ENCODE results near the gene CDH22. TPM values are rescaled to one million over a fixed set of nuclear protein-coding genes. Genes with fewer than 3 reads are reported as not detected.
A peak's percentile ranks its signal among the peaks of the same experiment; 100 is the strongest.

CDH22 gene
- total and polyA plus RNA-seq, 2 donors from 2014 or later, result 0.19 to 1.6 TPM

- intact Hi-C loops (cut with DNase I), result no loop called here
- H3K27me3 ChIP-seq (ENCODE audit: control insufficient read depth, insufficient read depth, low read length), result peaks cover 16% of the 10 kb centered on the region
- FAIRE-seq, result no peak
Observed at GRCh38 chr20:46342451-46343347, 34.4 kb upstream of the CDH22 start.

GRCh38 chr20:46342010-46342378, 33.7 kb upstream of the CDH22 start:
- Histone ChIP-seq H3K9me3 (ENCODE audit: control insufficient read depth in 2 of 3, insufficient read depth in 1 of 3, low read length in 3 of 3) (peaks cover 0 to 2% (median 0%) of the 10 kb centered on the region in 3 donors), H3K27me3 (ENCODE audit: control insufficient read depth, insufficient read depth, low read length) (peaks cover 16% of the 10 kb centered on the region), H3K36me3 (ENCODE audit: control insufficient read depth in 2 of 3, insufficient read depth in 3 of 3, low read length in 3 of 3) (no peaks in the 10 kb centered on the region), H3K4me3 (ENCODE audit: low read length in 3 of 3) (no peak overlapping the region), H3K9ac (ENCODE audit: low read length in 3 of 3) (no peak overlapping the region), H3K27ac (ENCODE audit: low read depth in 2 of 2, low read length in 2 of 2) (no peak overlapping the region), H3K4me1 (ENCODE audit: control insufficient read depth in 2 of 3, insufficient read depth in 2 of 3, low read depth in 1 of 3, low read length in 3 of 3) (peaks cover 0 to 8% (median 0%) of the 10 kb centered on the region in 3 donors)
- intact Hi-C loops (cut with DNase I), result no loop called here
- FAIRE-seq (no peak), DNase-seq (no peak)
- no peak for TF ChIP-seq CTCF (IDR thresholded peaks at IDR 0.05; ENCODE audit: borderline replicate concordance, extremely low read depth, insufficient read depth)

More at GRCh38 chr20:46342451-46343347, 34.4 kb upstream of the CDH22 start:
- no peak for TF ChIP-seq CTCF (IDR thresholded peaks at IDR 0.05; ENCODE audit: borderline replicate concordance, extremely low read depth, insufficient read depth)
- H3K36me3 ChIP-seq (ENCODE audit: control insufficient read depth in 2 of 3, insufficient read depth in 3 of 3, low read length in 3 of 3), result no peaks in the 10 kb centered on the region
- no peak overlapping the region for H3K9ac ChIP-seq (ENCODE audit: low read length in 3 of 3)
- no peak overlapping the region for H3K27ac ChIP-seq (ENCODE audit: low read depth in 2 of 2, low read length in 2 of 2)
- H3K4me3 ChIP-seq (ENCODE audit: low read length in 3 of 3), result no peak overlapping the region
- peaks cover 0 to 8% (median 0%) of the 10 kb centered on the region in 3 donors for H3K4me1 ChIP-seq (ENCODE audit: control insufficient read depth in 2 of 3, insufficient read depth in 2 of 3, low read depth in 1 of 3, low read length in 3 of 3)
- no peak for DNase-seq
- peaks cover 0 to 2% (median 0%) of the 10 kb centered on the region in 3 donors for H3K9me3 ChIP-seq (ENCODE audit: control insufficient read depth in 2 of 3, insufficient read depth in 1 of 3, low read length in 3 of 3)

GRCh38 chr20:46341074-46342009, 33.0 kb upstream of the CDH22 start:
- no peak overlapping the region for H3K4me3 ChIP-seq (ENCODE audit: low read length in 3 of 3)
- FAIRE-seq (no peak), DNase-seq (peak in 3 of 5 donors; percentile 67 to 75 (median 71))
- no peaks in the 10 kb centered on the region for H3K36me3 ChIP-seq (ENCODE audit: control insufficient read depth in 2 of 3, insufficient read depth in 3 of 3, low read length in 3 of 3)
- intact Hi-C loops (cut with DNase I), result no loop called here
- TF ChIP-seq CTCF (IDR thresholded peaks at IDR 0.05; ENCODE audit: borderline replicate concordance, extremely low read depth, insufficient read depth), result no peak
- H3K27me3 ChIP-seq (ENCODE audit: control insufficient read depth, insufficient read depth, low read length), result peaks cover 18% of the 10 kb centered on the region
- no peak overlapping the region for H3K27ac ChIP-seq (ENCODE audit: low read depth in 2 of 2, low read length in 2 of 2)
- H3K9ac ChIP-seq (ENCODE audit: low read length in 3 of 3), result no peak overlapping the region
- H3K9me3 ChIP-seq (ENCODE audit: control insufficient read depth in 2 of 3, insufficient read depth in 1 of 3, low read length in 3 of 3), result peaks cover 0 to 2% (median 0%) of the 10 kb centered on the region in 3 donors
- H3K4me1 ChIP-seq (ENCODE audit: control insufficient read depth in 2 of 3, insufficient read depth in 2 of 3, low read depth in 1 of 3, low read length in 3 of 3), result peaks cover 0 to 8% (median 0%) of the 10 kb centered on the region in 3 donors
